Lung (tissue), 12 donors: ENCODE data around the gene POLQ. TPM values are rescaled to one million over a fixed set of nuclear protein-coding genes. Genes with fewer than 3 reads are reported as not detected.

Source experiments
- ATAC-seq: fragments of 200-7000 bp; cut with Tn5 transposase; one replicate; pipeline ENCODE4 v1.9.1; 2020; ENCODE audit warnings: moderate number of reproducible peaks; ENCODE audit not compliant: insufficient read depth, low FRiP score
- DNase-seq, 3 donors: peaks; one replicate each; pipeline ENCODE4 v3.0.0-alpha.2; 2013 to 2017
- H3K27ac ChIP-seq, 2 donors: one replicate each; pipeline ENCODE4 v1.5.1; 2013; ENCODE audit warnings: mild to moderate bottlenecking in 2 of 2, moderate library complexity in 2 of 2, control low read depth in 1 of 2, inconsistent platforms in 1 of 2, low read depth in 1 of 2, low read length in 1 of 2
- H3K27me3 ChIP-seq, 3 donors: one replicate each; pipeline ENCODE4 v1.5.1; 2013; ENCODE audit warnings: low read length in 2 of 3; ENCODE audit not compliant: control insufficient read depth in 3 of 3, insufficient read depth in 3 of 3
- H3K36me3 ChIP-seq, 4 donors: one replicate each; pipeline ENCODE4 v1.5.1; 2013; ENCODE audit warnings: low read length in 4 of 4, mild to moderate bottlenecking in 1 of 4, moderate library complexity in 1 of 4; ENCODE audit not compliant: control insufficient read depth in 4 of 4, insufficient read depth in 4 of 4
- H3K4me1 ChIP-seq, 5 donors: one replicate each; pipeline ENCODE4 v1.5.1; 2013; ENCODE audit warnings: low read length in 5 of 5, mild to moderate bottlenecking in 2 of 5, moderate library complexity in 1 of 5; ENCODE audit not compliant: control insufficient read depth in 5 of 5, insufficient read depth in 5 of 5
- H3K4me3 ChIP-seq: one replicate; pipeline ENCODE4 v1.5.1; 2013; ENCODE audit warnings: mild to moderate bottlenecking, control low read depth, moderate library complexity
- H3K9ac ChIP-seq, 2 donors: one replicate each; pipeline ENCODE4 v1.5.1; 2013; ENCODE audit warnings: low read length in 2 of 2, control low read depth in 1 of 2; ENCODE audit not compliant: insufficient read depth in 1 of 2
- H3K9me3 ChIP-seq, 4 donors: one replicate each; pipeline ENCODE4 v1.5.1; 2013; ENCODE audit warnings: low read length in 3 of 4, mild to moderate bottlenecking in 1 of 4, moderate library complexity in 1 of 4; ENCODE audit not compliant: control insufficient read depth in 4 of 4, insufficient read depth in 3 of 4
- CTCF ChIP-seq: IDR thresholded peaks from 2 replicates; pipeline ENCODE4 v1.5.1; 2012; ENCODE audit warnings: mild to moderate bottlenecking; ENCODE audit errors: control extremely low read depth, extremely low read depth
- WGBS, 2 donors: extraction: QIAGEN DNeasy Blood & Tissue Kit; methylation state at CpG; one replicate each; pipeline ENCODE4 v1.1.7; 2013; 5-methylcytosine and 5-hydroxymethylcytosine counted together
- polyA plus RNA-seq, 2 donors: library from polyadenylated mRNA; stranded (reverse); fragments of 200-250 nt; gene quantifications; one replicate each; pipeline ENCODE4 v1.2.1, GENCODE V29; 2013
- total RNA-seq, 2 donors: library from RNA; depleted of rRNA in 1 of 2; stranded (reverse); fragments of >200 nt in 1 of 2; gene quantifications; one replicate each; pipeline ENCODE4 v1.2.1, GENCODE V29; 2014 to 2021
- donor health status: control.
- donor health status: control.
- donor health status: Bipolar disorder and iron deficiency.
- donor health status: healthy.
- donor health status: DM: yes; HTN: yes; CAD: no.

The POLQ gene
- total and polyA plus RNA-seq, 4 donors = 0.16 to 2.1 (median 0.51) TPM

DNA sequence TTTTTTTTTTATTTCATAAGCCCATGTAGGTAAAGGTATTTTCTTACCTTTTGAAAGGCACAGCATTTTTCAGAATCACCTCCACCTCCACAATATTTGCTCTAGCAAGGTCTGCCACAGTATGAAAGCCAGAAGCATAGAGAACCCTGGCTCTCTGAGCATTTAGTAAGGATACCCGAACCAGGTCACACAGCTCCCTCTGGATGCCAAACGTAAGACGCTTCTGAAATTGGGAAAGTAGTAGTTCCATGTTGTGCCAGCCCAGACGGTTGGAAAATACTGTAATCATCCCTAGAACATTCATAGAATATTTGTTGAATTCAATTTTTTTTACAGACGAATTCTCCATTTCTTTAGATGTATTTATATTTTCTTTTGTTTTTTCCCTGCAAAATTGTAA is 52.4 kb downstream of the POLQ start:
- no peak overlapping the region for H3K9ac ChIP-seq
- no peaks in the 10 kb centered on the region for H3K4me1 ChIP-seq
- TF ChIP-seq CTCF = no peak
- DNase-seq = peak in 2 of 3 donors; percentile 21 to 39
- H3K4me3 ChIP-seq = no peak overlapping the region
- ATAC-seq = no peak
- H3K9me3 ChIP-seq = peaks cover 0 to 3% (median 0%) of the 10 kb centered on the region in 4 donors
- WGBS, 2 donors = 91 to 96% methylated on average over 5 of the region's 5 CpGs
- no peak overlapping the region for H3K27ac ChIP-seq
- no peaks in the 10 kb centered on the region for H3K36me3 ChIP-seq
- H3K27me3 ChIP-seq = no peaks in the 10 kb centered on the region

DNA sequence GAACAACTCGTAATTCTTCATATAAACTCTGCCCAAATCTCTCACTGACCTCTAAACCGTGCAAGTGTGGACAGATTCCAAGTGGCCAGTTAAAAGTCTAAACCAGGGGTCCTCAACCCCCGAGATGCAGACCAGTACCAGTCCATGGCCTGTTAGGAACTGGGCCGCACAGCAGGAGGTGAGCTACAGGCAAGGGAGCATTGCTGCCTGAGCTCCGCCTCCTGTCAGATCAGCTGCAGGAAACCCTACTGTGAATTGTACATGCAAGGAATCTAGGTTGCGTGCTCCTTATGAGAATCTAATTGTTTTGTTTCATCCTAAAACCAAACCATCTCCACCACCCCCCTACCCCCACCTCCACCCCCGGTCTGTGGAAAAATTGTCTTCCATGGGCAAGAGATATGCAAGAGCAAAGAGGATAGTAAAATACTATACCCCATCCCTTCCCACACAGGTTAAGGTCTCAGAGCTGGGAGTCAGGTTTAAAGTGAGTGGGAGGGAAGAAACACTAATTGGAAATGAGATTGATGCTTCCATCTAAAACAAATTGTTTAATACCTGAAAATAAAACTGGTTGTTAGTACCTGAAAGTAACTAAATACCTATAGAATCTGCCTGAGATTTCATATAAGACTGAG is 54.0 kb downstream of the POLQ start:
- no peak overlapping the region for H3K4me3 ChIP-seq
- H3K27me3 ChIP-seq = no peaks in the 10 kb centered on the region
- TF ChIP-seq CTCF = no peak
- peaks cover 0 to 2% (median 0%) of the 10 kb centered on the region in 4 donors for H3K36me3 ChIP-seq
- 95 to 99% methylated on average over 7 of the region's 7 CpGs for WGBS, 2 donors
- H3K4me1 ChIP-seq = no peaks in the 10 kb centered on the region
- ATAC-seq (no peak), DNase-seq (no peak)
- H3K9ac ChIP-seq = no peak overlapping the region
- no peak overlapping the region for H3K27ac ChIP-seq
- peaks cover 0 to 3% (median 0%) of the 10 kb centered on the region in 4 donors for H3K9me3 ChIP-seq

- no peak for ATAC-seq
- H3K4me3 ChIP-seq = no peak overlapping the region
- H3K27ac ChIP-seq = no peak overlapping the region
- H3K9me3 ChIP-seq = peaks cover 0 to 3% (median 0%) of the 10 kb centered on the region in 4 donors
- TF ChIP-seq CTCF = no peak
- peaks cover 0 to 2% (median 0%) of the 10 kb centered on the region in 4 donors for H3K36me3 ChIP-seq
- H3K9ac ChIP-seq = no peak overlapping the region
- H3K27me3 ChIP-seq = no peaks in the 10 kb centered on the region
- DNase-seq = no peak
- no peaks in the 10 kb centered on the region for H3K4me1 ChIP-seq
- 46 to 81% methylated on average over 6 of the region's 6 CpGs for WGBS, 2 donors
Measured at GRCh38 chr3:121490161-121490560, 55.6 kb downstream of the POLQ start.

DNA sequence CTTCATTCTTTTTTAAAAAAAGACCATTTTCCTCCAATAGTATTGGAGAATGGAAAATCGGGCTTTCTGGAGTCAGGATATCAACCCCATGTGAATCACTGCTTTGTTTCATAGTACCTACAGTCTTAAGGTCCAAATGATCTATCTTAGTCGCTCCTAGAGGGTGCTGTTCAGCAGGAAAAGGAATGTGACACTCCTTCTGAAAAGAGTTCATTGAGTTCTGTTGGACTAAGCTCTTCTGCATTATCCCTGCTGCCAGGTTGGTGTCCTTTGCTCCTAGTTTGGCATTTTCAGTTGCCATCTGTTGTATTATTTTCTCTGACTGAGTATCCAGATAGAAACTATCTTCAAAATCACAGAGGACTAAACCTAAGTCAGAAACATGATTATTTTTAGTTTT is 57.2 kb downstream of the POLQ start:
- no peak for ATAC-seq
- 81 to 95% methylated on average over 2 of the region's 2 CpGs for WGBS, 2 donors
- DNase-seq = no peak

More for the DNA sequence above, 57.2 kb downstream of the POLQ start:
- no peak overlapping the region for H3K4me3 ChIP-seq
- TF ChIP-seq CTCF = no peak
- H3K36me3 ChIP-seq = peaks cover 0 to 2% (median 0%) of the 10 kb centered on the region in 4 donors
- no peaks in the 10 kb centered on the region for H3K27me3 ChIP-seq
- H3K9me3 ChIP-seq = no peaks in the 10 kb centered on the region
- no peak overlapping the region for H3K27ac ChIP-seq
- H3K4me1 ChIP-seq = peaks cover 0 to 6% (median 0%) of the 10 kb centered on the region in 5 donors
- H3K9ac ChIP-seq = no peak overlapping the region
